ENCODE data around the gene GALP.

- no peak for TF ChIP-seq CTCF (IDR thresholded peaks at IDR 0.05; ENCODE audit: low read depth, low read length, poor library complexity, severe bottlenecking)
- TF ChIP-seq EZH2phosphoT487 (IDR thresholded peaks at IDR 0.05; ENCODE audit: borderline replicate concordance, low read length) = no peak
Measured at GRCh38 chr19:56193981-56194640, 18.3 kb downstream of the GALP start.
